Measurements from ENCODE around the gene PPCDC.

DNA sequence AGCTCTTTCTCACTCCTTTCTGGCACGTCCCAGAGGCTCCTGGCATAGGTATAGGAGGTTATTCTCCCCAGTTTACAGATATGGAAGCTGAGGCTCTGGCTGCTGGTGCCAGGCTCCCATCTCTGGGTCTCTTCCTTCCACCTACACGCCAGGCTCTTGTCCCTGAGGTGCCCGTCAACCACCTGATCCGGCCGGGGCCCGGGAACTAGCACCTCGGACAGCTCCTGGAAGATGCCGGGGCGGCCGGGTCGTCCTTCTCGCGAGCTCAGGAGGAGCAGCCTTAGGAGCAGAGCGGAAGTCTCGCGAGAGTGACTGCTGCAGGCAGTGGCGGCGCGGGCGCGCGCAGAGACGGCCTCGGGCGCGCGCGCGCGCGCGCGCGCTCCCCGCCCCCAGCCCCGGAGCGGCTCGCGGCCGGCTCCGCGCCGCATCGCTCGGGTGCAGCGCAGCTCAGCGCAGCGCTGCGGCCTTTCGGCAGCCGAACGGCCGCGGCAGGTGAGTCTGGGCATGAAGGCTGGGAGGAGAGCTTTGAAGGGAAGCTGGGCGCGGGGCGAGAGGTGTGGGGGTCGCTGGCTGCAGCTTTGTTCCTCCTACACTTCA is 28.1 kb upstream of the PPCDC start, which contains the start of gene SCAMP5:
- 0 out of 2 replicates have a peak, but pooled peaks have one; percentile 19 for TF ChIP-seq TCF4 (CRISPR knock-in tag; IDR thresholded peaks at IDR 0.05; ENCODE audit: borderline replicate concordance)
- TF ChIP-seq ZNF8 (CRISPR knock-in tag; IDR thresholded peaks at IDR 0.05), result no peak
- TF ChIP-seq TSHZ2 (CRISPR knock-in tag; IDR thresholded peaks at IDR 0.05), result 0 out of 2 replicates have a peak, but pooled peaks have one; percentile 34
